ENCODE data around the gene CXCL10. TPM values are rescaled to one million over a fixed set of nuclear protein-coding genes. Genes with fewer than 3 reads are reported as not detected.

CXCL10 gene
- total and polyA plus RNA-seq, 4 donors: 0.84 to 9.4 (median 1.2) TPM

GRCh38 chr4:76055421-76055820, 32.1 kb upstream of the CXCL10 start:
- peaks cover 0 to 18% (median 6%) of the 10 kb centered on the region in 4 donors for H3K4me1 ChIP-seq (ENCODE audit: control insufficient read depth in 4 of 4, insufficient read depth in 4 of 4, low read length in 3 of 4)
- no peak for DNase-seq (ENCODE audit: low spot score)
- 97% methylated on average over 2 of the region's 2 CpGs for WGBS
- H3K27ac ChIP-seq (ENCODE audit: low read depth in 1 of 2, low read length in 2 of 2): no peak overlapping the region
- no peak overlapping the region for H3K4me3 ChIP-seq (ENCODE audit: low read depth in 1 of 3, low read length in 3 of 3)
- TF ChIP-seq HNF4A (conservative IDR thresholded peaks at IDR 0.05) (no peak), RXRA (IDR thresholded peaks at IDR 0.05) (no peak), ZBTB33 (IDR thresholded peaks at IDR 0.05) (no peak), EGR1 (IDR thresholded peaks at IDR 0.05; ENCODE audit: low read depth in 2 of 2) (no peak), YY1 (IDR thresholded peaks at IDR 0.05) (no peak), FOXA1 (IDR thresholded peaks at IDR 0.05) (no peak), TAF1 (conservative IDR thresholded peaks at IDR 0.05) (no peak), SP1 (IDR thresholded peaks at IDR 0.05) (no peak), HNF4G (IDR thresholded peaks at IDR 0.05) (no peak), NR2F2 (IDR thresholded peaks at IDR 0.05) (no peak), RAD21 (IDR thresholded peaks at IDR 0.05) (no peak), FOXA2 (IDR thresholded peaks at IDR 0.05) (no peak), JUND (IDR thresholded peaks at IDR 0.05) (no peak), GABPA (IDR thresholded peaks at IDR 0.05 in 1 of 2, conservative IDR thresholded peaks at IDR 0.05 in 1 of 2) (no peak)
- TF ChIP-seq, protein P1, sequence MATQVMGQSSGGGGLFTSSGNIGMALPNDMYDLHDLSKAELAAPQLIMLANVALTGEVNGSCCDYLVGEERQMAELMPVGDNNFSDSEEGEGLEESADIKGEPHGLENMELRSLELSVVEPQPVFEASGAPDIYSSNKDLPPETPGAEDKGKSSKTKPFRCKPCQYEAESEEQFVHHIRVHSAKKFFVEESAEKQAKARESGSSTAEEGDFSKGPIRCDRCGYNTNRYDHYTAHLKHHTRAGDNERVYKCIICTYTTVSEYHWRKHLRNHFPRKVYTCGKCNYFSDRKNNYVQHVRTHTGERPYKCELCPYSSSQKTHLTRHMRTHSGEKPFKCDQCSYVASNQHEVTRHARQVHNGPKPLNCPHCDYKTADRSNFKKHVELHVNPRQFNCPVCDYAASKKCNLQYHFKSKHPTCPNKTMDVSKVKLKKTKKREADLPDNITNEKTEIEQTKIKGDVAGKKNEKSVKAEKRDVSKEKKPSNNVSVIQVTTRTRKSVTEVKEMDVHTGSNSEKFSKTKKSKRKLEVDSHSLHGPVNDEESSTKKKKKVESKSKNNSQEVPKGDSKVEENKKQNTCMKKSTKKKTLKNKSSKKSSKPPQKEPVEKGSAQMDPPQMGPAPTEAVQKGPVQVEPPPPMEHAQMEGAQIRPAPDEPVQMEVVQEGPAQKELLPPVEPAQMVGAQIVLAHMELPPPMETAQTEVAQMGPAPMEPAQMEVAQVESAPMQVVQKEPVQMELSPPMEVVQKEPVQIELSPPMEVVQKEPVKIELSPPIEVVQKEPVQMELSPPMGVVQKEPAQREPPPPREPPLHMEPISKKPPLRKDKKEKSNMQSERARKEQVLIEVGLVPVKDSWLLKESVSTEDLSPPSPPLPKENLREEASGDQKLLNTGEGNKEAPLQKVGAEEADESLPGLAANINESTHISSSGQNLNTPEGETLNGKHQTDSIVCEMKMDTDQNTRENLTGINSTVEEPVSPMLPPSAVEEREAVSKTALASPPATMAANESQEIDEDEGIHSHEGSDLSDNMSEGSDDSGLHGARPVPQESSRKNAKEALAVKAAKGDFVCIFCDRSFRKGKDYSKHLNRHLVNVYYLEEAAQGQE (IDR thresholded peaks at IDR 0.05): no peak
- TF ChIP-seq, protein P2, sequence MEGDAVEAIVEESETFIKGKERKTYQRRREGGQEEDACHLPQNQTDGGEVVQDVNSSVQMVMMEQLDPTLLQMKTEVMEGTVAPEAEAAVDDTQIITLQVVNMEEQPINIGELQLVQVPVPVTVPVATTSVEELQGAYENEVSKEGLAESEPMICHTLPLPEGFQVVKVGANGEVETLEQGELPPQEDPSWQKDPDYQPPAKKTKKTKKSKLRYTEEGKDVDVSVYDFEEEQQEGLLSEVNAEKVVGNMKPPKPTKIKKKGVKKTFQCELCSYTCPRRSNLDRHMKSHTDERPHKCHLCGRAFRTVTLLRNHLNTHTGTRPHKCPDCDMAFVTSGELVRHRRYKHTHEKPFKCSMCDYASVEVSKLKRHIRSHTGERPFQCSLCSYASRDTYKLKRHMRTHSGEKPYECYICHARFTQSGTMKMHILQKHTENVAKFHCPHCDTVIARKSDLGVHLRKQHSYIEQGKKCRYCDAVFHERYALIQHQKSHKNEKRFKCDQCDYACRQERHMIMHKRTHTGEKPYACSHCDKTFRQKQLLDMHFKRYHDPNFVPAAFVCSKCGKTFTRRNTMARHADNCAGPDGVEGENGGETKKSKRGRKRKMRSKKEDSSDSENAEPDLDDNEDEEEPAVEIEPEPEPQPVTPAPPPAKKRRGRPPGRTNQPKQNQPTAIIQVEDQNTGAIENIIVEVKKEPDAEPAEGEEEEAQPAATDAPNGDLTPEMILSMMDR (IDR thresholded peaks at IDR 0.05; ENCODE audit: low read depth, low read length, missing input control): no peak
- TF ChIP-seq, protein P3, sequence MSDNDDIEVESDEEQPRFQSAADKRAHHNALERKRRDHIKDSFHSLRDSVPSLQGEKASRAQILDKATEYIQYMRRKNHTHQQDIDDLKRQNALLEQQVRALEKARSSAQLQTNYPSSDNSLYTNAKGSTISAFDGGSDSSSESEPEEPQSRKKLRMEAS (IDR thresholded peaks at IDR 0.05): no peak
- TF ChIP-seq, protein P4, sequence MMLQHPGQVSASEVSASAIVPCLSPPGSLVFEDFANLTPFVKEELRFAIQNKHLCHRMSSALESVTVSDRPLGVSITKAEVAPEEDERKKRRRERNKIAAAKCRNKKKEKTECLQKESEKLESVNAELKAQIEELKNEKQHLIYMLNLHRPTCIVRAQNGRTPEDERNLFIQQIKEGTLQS (IDR thresholded peaks at IDR 0.05): no peak
- H3K9me3 ChIP-seq (ENCODE audit: control insufficient read depth in 4 of 4, low read length in 3 of 4): no peaks in the 10 kb centered on the region
- no peaks in the 10 kb centered on the region for H3K36me3 ChIP-seq (ENCODE audit: control insufficient read depth in 4 of 4, insufficient read depth in 3 of 4, low read depth in 1 of 4, low read length in 3 of 4)
- no peak overlapping the region for H3K9ac ChIP-seq (ENCODE audit: low read depth in 1 of 2, low read length in 2 of 2)
- no peaks in the 10 kb centered on the region for H3K27me3 ChIP-seq (ENCODE audit: control insufficient read depth in 4 of 4, insufficient read depth in 4 of 4, low read length in 3 of 4)

Data from liver (tissue), 9 donors.